Fibroblast of lung (primary cell): Measurements from ENCODE around the gene SRD5A1.

Experiments used
- EZH2 ChIP-seq: IDR thresholded peaks from 2 replicates; pipeline ENCODE4 v1.5.1; 2012; ENCODE audit warnings: low read length, control low read depth, mild to moderate bottlenecking; ENCODE audit errors: missing control alignments
- TF ChIP-seq, protein P1 (sequence below), 2 donors: IDR thresholded peaks in 1 of 2; conservative IDR thresholded peaks in 1 of 2; 1 replicate in 1 of 2; 2 replicates in 1 of 2; pipeline ENCODE4 v1.5.1; 2011 to 2012; ENCODE audit warnings: low read length in 2 of 2, control low read depth in 1 of 2, inconsistent platforms in 1 of 2, low read depth in 1 of 2, mild to moderate bottlenecking in 1 of 2

DNA sequence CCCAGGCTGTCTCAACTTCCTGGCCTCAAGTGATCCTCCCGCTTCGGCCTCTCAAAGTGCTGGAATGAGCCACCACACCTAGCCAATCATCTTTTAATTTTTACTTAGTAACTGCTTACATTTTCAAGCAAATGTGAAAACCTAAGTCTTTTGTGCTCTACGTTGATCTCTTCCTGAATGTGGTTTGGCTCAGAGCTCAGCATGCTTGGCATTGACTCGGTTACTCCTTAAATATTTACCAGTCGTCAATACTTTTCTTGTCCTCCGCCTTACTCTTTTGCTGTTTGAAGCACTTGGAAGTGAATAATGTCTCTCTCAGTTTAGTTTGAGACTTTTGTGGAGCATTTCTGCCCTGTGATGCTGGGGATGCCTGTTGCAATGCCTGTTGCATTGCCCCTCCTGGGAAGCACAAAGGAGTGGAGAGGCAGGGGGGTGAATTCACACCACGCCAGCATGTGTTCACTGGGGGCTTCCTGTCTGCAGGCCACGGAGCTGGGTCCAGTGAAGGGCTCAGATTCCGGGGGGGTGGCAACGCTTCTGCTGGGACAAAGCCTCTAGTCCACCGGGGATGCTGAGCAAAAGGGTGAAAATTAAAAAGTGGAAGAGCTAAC is 66.9 kb downstream of the SRD5A1 start:
- TF ChIP-seq, protein P1, sequence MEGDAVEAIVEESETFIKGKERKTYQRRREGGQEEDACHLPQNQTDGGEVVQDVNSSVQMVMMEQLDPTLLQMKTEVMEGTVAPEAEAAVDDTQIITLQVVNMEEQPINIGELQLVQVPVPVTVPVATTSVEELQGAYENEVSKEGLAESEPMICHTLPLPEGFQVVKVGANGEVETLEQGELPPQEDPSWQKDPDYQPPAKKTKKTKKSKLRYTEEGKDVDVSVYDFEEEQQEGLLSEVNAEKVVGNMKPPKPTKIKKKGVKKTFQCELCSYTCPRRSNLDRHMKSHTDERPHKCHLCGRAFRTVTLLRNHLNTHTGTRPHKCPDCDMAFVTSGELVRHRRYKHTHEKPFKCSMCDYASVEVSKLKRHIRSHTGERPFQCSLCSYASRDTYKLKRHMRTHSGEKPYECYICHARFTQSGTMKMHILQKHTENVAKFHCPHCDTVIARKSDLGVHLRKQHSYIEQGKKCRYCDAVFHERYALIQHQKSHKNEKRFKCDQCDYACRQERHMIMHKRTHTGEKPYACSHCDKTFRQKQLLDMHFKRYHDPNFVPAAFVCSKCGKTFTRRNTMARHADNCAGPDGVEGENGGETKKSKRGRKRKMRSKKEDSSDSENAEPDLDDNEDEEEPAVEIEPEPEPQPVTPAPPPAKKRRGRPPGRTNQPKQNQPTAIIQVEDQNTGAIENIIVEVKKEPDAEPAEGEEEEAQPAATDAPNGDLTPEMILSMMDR (conservative IDR thresholded peaks at IDR 0.05 in 1 of 2, IDR thresholded peaks at IDR 0.05 in 1 of 2; ENCODE audit: low read depth in 1 of 2, low read length in 2 of 2) = no peak
- no peak for TF ChIP-seq EZH2
